ENCODE results near the gene EGR4. TPM values are rescaled to one million over a fixed set of nuclear protein-coding genes. Genes with fewer than 3 reads are reported as not detected.

EGR4 gene
- total RNA-seq, 4 donors from 2014 or later, result not detected

DNA sequence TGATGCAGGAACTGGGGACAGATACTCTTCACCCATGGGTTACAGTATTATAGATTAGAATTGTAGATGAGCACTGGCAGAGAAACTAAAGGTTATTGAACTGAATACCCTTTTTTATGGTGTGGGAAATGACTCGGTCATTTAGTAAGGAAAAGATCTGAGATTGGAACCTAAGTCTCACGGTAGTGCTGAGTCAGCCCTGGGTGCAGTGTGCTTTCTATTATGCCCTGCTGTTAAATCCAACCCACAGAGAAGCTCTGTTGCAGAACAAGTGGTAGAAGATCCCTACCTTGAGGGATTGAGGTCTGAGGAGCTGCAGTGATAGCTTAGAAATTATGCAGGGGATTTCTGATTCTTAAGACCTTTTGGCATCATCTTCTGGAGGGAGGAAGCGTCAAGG, 46.5 kb downstream of the EGR4 start:
- H3K27ac ChIP-seq, result no peak overlapping the region
- peaks cover 11 to 99% (median 45%) of the 10 kb centered on the region in 3 donors for H3K36me3 ChIP-seq
- 74 to 78% methylated on average over 3 of the region's 3 CpGs for WGBS, 2 donors
- DNase-seq (ENCODE audit: low spot score in 2 of 2), result no peak
- H3K27me3 ChIP-seq, result no peaks in the 10 kb centered on the region
- no peaks in the 10 kb centered on the region for H3K4me1 ChIP-seq
- no peak for TF ChIP-seq CTCF (IDR thresholded peaks at IDR 0.05)
- TF ChIP-seq POLR2A (IDR thresholded peaks at IDR 0.05), result no peak
- TF ChIP-seq EP300 (IDR thresholded peaks at IDR 0.05), result no peak
- no peak overlapping the region for H3K4me3 ChIP-seq
- no peaks in the 10 kb centered on the region for H3K9me3 ChIP-seq

- TF ChIP-seq EP300 (IDR thresholded peaks at IDR 0.05) (no peak), CTCF (IDR thresholded peaks at IDR 0.05) (no peak), POLR2A (IDR thresholded peaks at IDR 0.05) (no peak)
- H3K9me3 ChIP-seq, result no peaks in the 10 kb centered on the region
- H3K36me3 ChIP-seq, result peaks cover 8 to 94% (median 31%) of the 10 kb centered on the region in 3 donors
- no peak for DNase-seq (ENCODE audit: low spot score in 2 of 2)
- H3K4me3 ChIP-seq, result no peak overlapping the region
- peaks cover 0 to 3% (median 0%) of the 10 kb centered on the region in 4 donors for H3K4me1 ChIP-seq
- no peak overlapping the region for H3K27ac ChIP-seq
- no peaks in the 10 kb centered on the region for H3K27me3 ChIP-seq
- 90 to 94% methylated on average over 3 of the region's 3 CpGs for WGBS, 2 donors
These were observed 48.8 kb downstream of the EGR4 start for GRCh38 chr2:73244580-73244979.

DNA sequence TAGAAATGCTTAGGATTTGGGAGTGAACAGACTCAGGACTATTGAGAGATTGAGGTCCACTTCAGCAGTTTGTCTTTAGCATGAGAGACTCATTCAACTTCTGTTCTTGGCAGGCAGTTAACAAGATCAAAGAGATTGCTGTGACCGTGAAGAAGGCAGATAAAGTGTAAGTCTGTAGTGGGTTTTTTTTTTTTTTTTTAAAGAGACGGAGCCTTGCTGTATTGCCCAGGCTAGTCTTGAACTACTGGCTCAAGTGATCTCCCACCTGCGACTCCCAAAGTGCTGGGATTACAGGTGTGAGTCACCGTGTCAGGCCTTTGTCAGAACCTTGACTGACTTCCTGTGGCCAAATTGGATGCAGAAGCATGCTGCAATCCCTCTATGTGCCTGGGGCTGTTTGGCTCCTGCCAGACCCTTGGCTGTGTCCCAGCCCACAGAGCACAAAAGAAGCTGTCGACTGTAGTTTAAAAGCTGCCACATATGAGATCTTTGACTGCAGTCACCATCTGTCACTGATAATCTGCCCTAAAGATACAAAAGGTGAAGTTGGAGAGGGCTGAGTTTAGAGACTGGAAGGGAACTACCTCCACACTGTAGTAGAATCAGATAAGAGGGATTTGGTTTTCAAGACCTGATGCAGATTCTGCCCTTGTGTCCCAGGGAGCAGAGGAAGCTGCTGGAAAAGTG, 49.3 kb downstream of the EGR4 start:
- peaks cover 0 to 9% (median 0%) of the 10 kb centered on the region in 4 donors for H3K4me1 ChIP-seq
- no peak for DNase-seq (ENCODE audit: low spot score in 2 of 2)
- no peak for TF ChIP-seq POLR2A (IDR thresholded peaks at IDR 0.05)
- no peak for TF ChIP-seq EP300 (IDR thresholded peaks at IDR 0.05)
- TF ChIP-seq CTCF (IDR thresholded peaks at IDR 0.05), result no peak
- WGBS, 2 donors, result 56 to 60% methylated on average over 5 of the region's 5 CpGs
- H3K27me3 ChIP-seq, result no peaks in the 10 kb centered on the region
- no peak overlapping the region for H3K27ac ChIP-seq
- no peaks in the 10 kb centered on the region for H3K9me3 ChIP-seq
- H3K4me3 ChIP-seq, result no peak overlapping the region
- H3K36me3 ChIP-seq, result peaks cover 8 to 94% (median 28%) of the 10 kb centered on the region in 3 donors

Small RNA genes lying within 50 kb of the gene (small RNA-seq; reads per million reads assigned to genes)
- not detected for gene RNU6-111P

Other genes with a start within 250 kb of the EGR4 start
- 10 to 100 TPM; 13.8 to 58.1 (median 21.7) TPM for gene SFXN5, start 221.8 kb downstream of the EGR4 start, total RNA-seq
- 10 to 100 TPM; 35.7 to 40.4 (median 39.4) TPM for gene RAB11FIP5, start 180.6 kb downstream of the EGR4 start, total RNA-seq
- gene NOTO, start 91.0 kb downstream of the EGR4 start, total RNA-seq, result not detected
- 10 to 100 TPM; 13.8 to 32.4 (median 18.7) TPM for gene SMYD5, start 79.3 kb downstream of the EGR4 start, total RNA-seq
- gene PRADC1, start 60.3 kb downstream of the EGR4 start, total RNA-seq, result 10 to 100 TPM; 14.4 to 31.5 (median 21.5) TPM
- gene CCT7, start 59.2 kb downstream of the EGR4 start, total RNA-seq, result 100 to 1,000 TPM; 194 to 245 (median 212) TPM
- 10 to 100 TPM in 1 of 4 donors, 1 to 10 TPM in 2, under 1 TPM in 1; 0.84 to 13.9 (median 4.4) TPM for gene FBXO41, start 9.1 kb downstream of the EGR4 start, total RNA-seq
- gene ALMS1, start 92.3 kb upstream of the EGR4 start, total RNA-seq, result 10 to 100 TPM; 38.0 to 57.3 (median 49.8) TPM

All from tibial nerve (tissue), 4 donors.